Liver (tissue), 3 donors: ENCODE results near the gene SLC11A2.

Experiments used
- CTCF ChIP-seq: fragments of 150-350 bp; IDR thresholded peaks from 2 replicates; pipeline ENCODE4 v1.5.1; 2017; ENCODE audit warnings: improper control_type of control experiment, low read depth, low read length; ENCODE audit not compliant: missing input control
- EGR1 ChIP-seq, 2 donors: IDR thresholded peaks; 2 replicates each; pipeline ENCODE4 v1.6.1; 2016 to 2018; ENCODE audit warnings: antibody characterized with exemption in 2 of 2, low read depth in 2 of 2
- GABPA ChIP-seq, 2 donors: IDR thresholded peaks in 1 of 2; conservative IDR thresholded peaks in 1 of 2; 2 replicates each; pipeline ENCODE4 v1.6.1; 2016; ENCODE audit warnings: antibody characterized with exemption in 2 of 2, mild to moderate bottlenecking in 1 of 2, moderate library complexity in 1 of 2
- HNF4G ChIP-seq: IDR thresholded peaks from 2 replicates; pipeline ENCODE4 v1.6.1; 2016; ENCODE audit warnings: antibody characterized with exemption
- JUND ChIP-seq, 2 donors: IDR thresholded peaks; 2 replicates each; pipeline ENCODE4 v1.6.1; 2016; ENCODE audit warnings: antibody characterized with exemption in 2 of 2
- NR2F2 ChIP-seq: IDR thresholded peaks from 2 replicates; pipeline ENCODE4 v1.6.1; 2016; ENCODE audit warnings: antibody characterized with exemption
- RAD21 ChIP-seq, 2 donors: IDR thresholded peaks; 2 replicates each; pipeline ENCODE4 v1.6.1; 2016; ENCODE audit warnings: antibody characterized with exemption in 2 of 2, mild to moderate bottlenecking in 2 of 2
- REST ChIP-seq: IDR thresholded peaks from 2 replicates; pipeline ENCODE4 v1.6.1; 2016; ENCODE audit warnings: antibody characterized with exemption, mild to moderate bottlenecking
- SP1 ChIP-seq: IDR thresholded peaks from 2 replicates; pipeline ENCODE4 v1.6.1; 2018; ENCODE audit warnings: antibody characterized with exemption, mild to moderate bottlenecking
- TAF1 ChIP-seq: conservative IDR thresholded peaks from 2 replicates; pipeline ENCODE4 v1.6.1; 2016; ENCODE audit warnings: antibody characterized with exemption, mild to moderate bottlenecking
- TF ChIP-seq, protein P1 (sequence below): IDR thresholded peaks from 2 replicates; pipeline ENCODE4 v1.6.1; 2016; ENCODE audit warnings: antibody characterized with exemption
- TF ChIP-seq, protein P2 (sequence below): IDR thresholded peaks from 2 replicates; pipeline ENCODE4 v1.6.1; 2016; ENCODE audit warnings: antibody characterized with exemption
- donor health status: healthy.
- donor health status: healthy.

DNA sequence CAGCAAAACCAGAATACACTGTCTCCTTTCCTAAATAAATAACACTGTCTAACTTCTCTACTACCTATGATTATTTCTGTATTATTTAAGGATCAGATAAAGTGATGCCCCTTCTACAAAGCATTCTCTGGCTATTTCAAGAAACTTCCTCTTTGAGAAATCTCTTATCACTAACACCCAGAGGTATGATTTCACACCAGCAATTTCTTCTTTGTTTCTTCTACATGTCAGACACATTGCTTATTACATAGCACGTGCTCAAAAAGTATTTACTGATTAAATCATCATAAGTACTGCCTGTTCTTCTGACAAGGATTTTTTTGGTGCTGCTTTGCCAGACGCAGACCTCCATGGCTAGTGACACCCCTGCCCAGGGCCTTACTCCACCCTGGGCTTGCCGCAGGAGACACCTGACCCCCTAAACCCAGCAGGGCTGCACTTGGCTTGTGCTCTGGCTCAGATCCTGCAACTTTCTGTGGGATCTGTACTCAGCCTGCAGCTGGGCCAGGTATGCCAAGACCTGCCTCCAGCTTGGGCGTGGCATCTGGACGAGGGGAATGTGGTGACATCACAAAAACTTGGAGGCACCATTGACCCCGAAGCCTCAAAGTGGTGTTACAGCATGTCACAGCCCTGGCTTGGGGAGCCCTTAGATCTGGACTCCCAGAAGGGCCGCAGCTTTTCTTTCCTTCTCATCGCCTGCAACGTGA is 89.2 kb downstream of the SLC11A2 start:
- no peak for TF ChIP-seq RAD21 (IDR thresholded peaks at IDR 0.05)
- no peak for TF ChIP-seq CTCF
- TF ChIP-seq TAF1, result no peak
- TF ChIP-seq, protein P1, sequence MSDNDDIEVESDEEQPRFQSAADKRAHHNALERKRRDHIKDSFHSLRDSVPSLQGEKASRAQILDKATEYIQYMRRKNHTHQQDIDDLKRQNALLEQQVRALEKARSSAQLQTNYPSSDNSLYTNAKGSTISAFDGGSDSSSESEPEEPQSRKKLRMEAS, result no peak
- TF ChIP-seq, protein P2, sequence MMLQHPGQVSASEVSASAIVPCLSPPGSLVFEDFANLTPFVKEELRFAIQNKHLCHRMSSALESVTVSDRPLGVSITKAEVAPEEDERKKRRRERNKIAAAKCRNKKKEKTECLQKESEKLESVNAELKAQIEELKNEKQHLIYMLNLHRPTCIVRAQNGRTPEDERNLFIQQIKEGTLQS, result no peak
- no peak for TF ChIP-seq JUND (IDR thresholded peaks at IDR 0.05)
- no peak for TF ChIP-seq NR2F2
- no peak for TF ChIP-seq GABPA (IDR thresholded peaks at IDR 0.05 in 1 of 2, conservative IDR thresholded peaks at IDR 0.05 in 1 of 2)
- TF ChIP-seq EGR1 (IDR thresholded peaks at IDR 0.05; ENCODE audit: low read depth in 2 of 2), result no peak
- TF ChIP-seq SP1, result no peak
- no peak for TF ChIP-seq REST
- TF ChIP-seq HNF4G, result no peak
